H9 (cell line): ENCODE data around the gene CORO2B. TPM values are rescaled to one million over a fixed set of nuclear protein-coding genes. Genes with fewer than 3 reads are reported as not detected.

Experiments
- DNase-seq: peaks from one replicate; pipeline ENCODE4 v3.0.0-alpha.2; 2017
- H2AFZ ChIP-seq: one replicate; pipeline ENCODE4 v1.6.1; 2013; ENCODE audit warnings: mild to moderate bottlenecking, low read length, control low read depth, moderate library complexity
- H2AK5ac ChIP-seq: 2 replicates; pipeline ENCODE4 v1.6.1; 2013; ENCODE audit warnings: low read length, control low read depth, mixed read lengths; ENCODE audit not compliant: insufficient read length
- H2BK120ac ChIP-seq: one replicate; pipeline ENCODE4 v1.6.1; 2013; ENCODE audit warnings: low read depth, mild to moderate bottlenecking, low read length, control low read depth, inconsistent platforms; ENCODE audit not compliant: poor library complexity, severe bottlenecking
- H2BK12ac ChIP-seq: 2 replicates; pipeline ENCODE4 v1.6.1; 2013; ENCODE audit warnings: low read length, control low read depth, mixed read lengths, low read depth; ENCODE audit not compliant: insufficient read length
- H2BK15ac ChIP-seq: 2 replicates; pipeline ENCODE4 v1.6.1; 2013; ENCODE audit warnings: low read depth, low read length, control low read depth
- H2BK20ac ChIP-seq: one replicate; pipeline ENCODE4 v1.6.1; 2013; ENCODE audit warnings: low read depth, mild to moderate bottlenecking, low read length, control low read depth, inconsistent platforms; ENCODE audit not compliant: poor library complexity, severe bottlenecking
- H2BK5ac ChIP-seq: 2 replicates; pipeline ENCODE4 v1.6.1; 2013; ENCODE audit warnings: low read length, control low read depth, mixed read lengths; ENCODE audit not compliant: insufficient read length
- H3K14ac ChIP-seq: 2 replicates; pipeline ENCODE4 v1.6.1; 2013; ENCODE audit warnings: low read length, control low read depth; ENCODE audit not compliant: insufficient read depth
- H3K18ac ChIP-seq: 2 replicates; pipeline ENCODE4 v1.6.1; 2013; ENCODE audit warnings: low read depth, mild to moderate bottlenecking, mixed read lengths, low read length, control low read depth; ENCODE audit not compliant: insufficient read length
- H3K23ac ChIP-seq: 2 replicates; pipeline ENCODE4 v1.6.1; 2013; ENCODE audit warnings: low read length, control low read depth, mixed read lengths, low read depth; ENCODE audit not compliant: insufficient read length
- H3K23me2 ChIP-seq: 2 replicates; pipeline ENCODE4 v1.6.1; 2013; ENCODE audit warnings: low read depth, mild to moderate bottlenecking, mixed read lengths, low read length, control low read depth; ENCODE audit not compliant: insufficient read length, poor library complexity, severe bottlenecking
- H3K27ac ChIP-seq: 2 replicates; pipeline ENCODE4 v1.5.1; 2013; ENCODE audit warnings: low read length, control low read depth, mixed read lengths, low read depth; ENCODE audit not compliant: insufficient read length
- H3K27me3 ChIP-seq: 2 replicates; pipeline ENCODE4 v1.6.1; 2013; ENCODE audit warnings: low read length, control low read depth, inconsistent platforms; ENCODE audit not compliant: insufficient read depth
- H3K4ac ChIP-seq: 2 replicates; pipeline ENCODE4 v1.6.1; 2013; ENCODE audit warnings: low read depth, mild to moderate bottlenecking, control low read depth, inconsistent platforms, low read length, moderate library complexity
- H3K4me1 ChIP-seq: 2 replicates; pipeline ENCODE4 v1.6.1; 2013; ENCODE audit warnings: low read length, control low read depth, inconsistent platforms; ENCODE audit not compliant: insufficient read depth
- H3K4me2 ChIP-seq: 2 replicates; pipeline ENCODE4 v1.6.1; 2013; ENCODE audit warnings: low read length, control low read depth, mixed read lengths; ENCODE audit not compliant: insufficient read length, insufficient read depth
- H3K56ac ChIP-seq: 2 replicates; pipeline ENCODE4 v1.6.1; 2013; ENCODE audit warnings: low read depth, mild to moderate bottlenecking, mixed read lengths, low read length, control low read depth; ENCODE audit not compliant: insufficient read length
- H3K79me1 ChIP-seq: 2 replicates; pipeline ENCODE4 v1.6.1; 2013; ENCODE audit warnings: low read depth, mild to moderate bottlenecking, moderate library complexity, low read length, control low read depth, inconsistent platforms; ENCODE audit not compliant: insufficient read depth, poor library complexity, severe bottlenecking
- H3K79me2 ChIP-seq: 2 replicates; pipeline ENCODE4 v1.6.1; 2013; ENCODE audit warnings: low read length, control low read depth, inconsistent platforms; ENCODE audit not compliant: insufficient read depth
- H3K9ac ChIP-seq: 2 replicates; pipeline ENCODE4 v1.6.1; 2013; ENCODE audit warnings: low read length, control low read depth, mixed read lengths; ENCODE audit not compliant: insufficient read length; ENCODE audit errors: extremely low read depth
- H3K9me3 ChIP-seq: one replicate; pipeline ENCODE4 v1.6.1; 2013; ENCODE audit warnings: low read depth, low read length, inconsistent platforms; ENCODE audit not compliant: control insufficient read depth
- H3T11ph ChIP-seq: one replicate; pipeline ENCODE4 v1.6.1; 2013; ENCODE audit warnings: mild to moderate bottlenecking, low read length, control low read depth, inconsistent platforms
- H4K20me1 ChIP-seq: one replicate; pipeline ENCODE4 v1.6.1; 2013; ENCODE audit not compliant: control insufficient read depth, insufficient read length, insufficient read depth
- H4K5ac ChIP-seq: 2 replicates; pipeline ENCODE4 v1.6.1; 2013; ENCODE audit warnings: low read depth, mild to moderate bottlenecking, mixed read lengths, low read length, control low read depth; ENCODE audit not compliant: insufficient read length
- H4K8ac ChIP-seq: replicated peaks from 2 replicates; pipeline ENCODE4 v1.6.1; 2013; ENCODE audit warnings: low read length, control low read depth, mixed read lengths, low read depth; ENCODE audit not compliant: insufficient read length
- H4K91ac ChIP-seq: 2 replicates; pipeline ENCODE4 v1.6.1; 2013; ENCODE audit warnings: low read depth, mild to moderate bottlenecking, moderate library complexity, mixed read lengths, low read length, control low read depth; ENCODE audit not compliant: insufficient read length
- H3K27ac Mint-ChIP-seq, 3 experiments: 2 replicates in 2 of 3; 3 replicates in 1 of 3; pipeline ENCODE4 v1.8.0; 2020 to 2021; ENCODE audit warnings: mixed read lengths in 3 of 3, mild to moderate bottlenecking in 1 of 3, moderate library complexity in 1 of 3
- H3K27me3 Mint-ChIP-seq: 2 replicates; pipeline ENCODE4 v1.8.0; 2021; ENCODE audit warnings: low read depth, mild to moderate bottlenecking, moderate library complexity, mixed read lengths
- H3K36me3 Mint-ChIP-seq, 3 experiments: 2 replicates in 2 of 3; 3 replicates in 1 of 3; pipeline ENCODE4 v1.8.0; 2020 to 2021; ENCODE audit warnings: low read depth in 3 of 3, mixed read lengths in 3 of 3; ENCODE audit not compliant: insufficient read depth in 1 of 3
- H3K4me1 Mint-ChIP-seq, 2 experiments: 2 replicates each; pipeline ENCODE4 v1.8.0; 2020; ENCODE audit warnings: mixed read lengths in 2 of 2
- H3K4me3 Mint-ChIP-seq, 2 experiments: 2 replicates in 1 of 2; 3 replicates in 1 of 2; pipeline ENCODE4 v1.8.0; 2020 to 2021; ENCODE audit warnings: mild to moderate bottlenecking in 2 of 2, mixed read lengths in 2 of 2, moderate library complexity in 1 of 2
- H3K9me3 Mint-ChIP-seq, 2 experiments: 2 replicates in 1 of 2; 3 replicates in 1 of 2; pipeline ENCODE4 v1.8.0; 2020; ENCODE audit warnings: mild to moderate bottlenecking in 2 of 2, mixed read lengths in 2 of 2, moderate library complexity in 1 of 2
- WGBS: extraction: QIAGEN DNeasy Blood & Tissue Kit; methylation state at CpG from one replicate; pipeline ENCODE4 v1.1.7; 2013; ENCODE audit warnings: missing lambda C conversion rate, low lambda C conversion rate, mixed read lengths; ENCODE audit not compliant: insufficient read length; ENCODE audit errors: extremely low coverage; 5-methylcytosine and 5-hydroxymethylcytosine counted together
- total RNA-seq: library from RNA; stranded (reverse); gene quantifications from 2 replicates; pipeline ENCODE4 v1.2.1, GENCODE V29; 2021
- TF ChIP-seq, protein P1 (sequence below): fragments of 200-600 bp; sonication (generic); conservative IDR thresholded peaks from 3 replicates; pipeline ENCODE4 v1.8.0; 2021; ENCODE audit warnings: antibody characterized with exemption, mild to moderate bottlenecking

The CORO2B gene
- total RNA-seq, 1 experiment from 2014 or later, result 3.1 TPM

DNA sequence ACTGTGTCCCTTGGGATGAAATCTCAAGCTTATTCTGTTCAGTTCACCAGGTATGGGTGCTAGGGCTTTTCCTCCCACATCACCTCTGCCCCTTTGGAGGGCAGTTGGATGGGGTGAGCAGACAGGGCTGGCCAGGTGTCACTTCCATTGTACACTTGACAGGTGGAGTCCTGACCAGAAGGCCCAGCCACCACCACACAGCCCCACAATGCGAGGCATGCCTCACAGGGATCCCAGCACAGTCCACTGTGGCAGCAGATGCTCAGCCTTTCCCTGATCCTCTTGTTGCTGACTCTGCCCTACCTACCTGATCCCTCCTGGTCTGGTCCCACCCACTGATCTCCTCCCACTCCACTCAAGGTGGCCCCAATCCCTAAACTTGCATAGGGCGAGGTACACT lies 153.7 kb downstream of the CORO2B start:
- Histone ChIP-seq H4K91ac (no peak overlapping the region), H2AK5ac (no peak overlapping the region), H3K4me1 (peaks cover 2% of the 10 kb centered on the region; the same call in 1 of the 2 replicates), H4K8ac (no peak overlapping the region), H2BK20ac (no peak overlapping the region), H2BK5ac (no peak overlapping the region), H3K4me2 (no peak overlapping the region), H2AFZ (no peak overlapping the region), H3K9ac (no peak overlapping the region), H3K14ac (no peak overlapping the region), H3K4ac (no peak overlapping the region), H3K56ac (no peak overlapping the region), H3K23me2 (no peaks in the 10 kb centered on the region), H3K79me1 (no peaks in the 10 kb centered on the region), H3K27me3 (no peaks in the 10 kb centered on the region), H4K20me1 (no peaks in the 10 kb centered on the region), H2BK12ac (no peak overlapping the region), H3K27ac (no peak overlapping the region), H3K9me3 (no peaks in the 10 kb centered on the region), H2BK120ac (no peak overlapping the region), H3K79me2 (no peaks in the 10 kb centered on the region), H3K23ac (no peak overlapping the region), H3K18ac (no peak overlapping the region), H4K5ac (no peak overlapping the region), H2BK15ac (no peak overlapping the region), H3T11ph (no peak overlapping the region)
- no peak overlapping the region for H3K27ac Mint-ChIP-seq
- H3K4me1 Mint-ChIP-seq, result peaks cover 4 to 18% of the 10 kb centered on the region in 2 experiments
- H3K9me3 Mint-ChIP-seq, result no peaks in the 10 kb centered on the region
- H3K4me3 Mint-ChIP-seq, result no peak overlapping the region
- TF ChIP-seq, protein P1, sequence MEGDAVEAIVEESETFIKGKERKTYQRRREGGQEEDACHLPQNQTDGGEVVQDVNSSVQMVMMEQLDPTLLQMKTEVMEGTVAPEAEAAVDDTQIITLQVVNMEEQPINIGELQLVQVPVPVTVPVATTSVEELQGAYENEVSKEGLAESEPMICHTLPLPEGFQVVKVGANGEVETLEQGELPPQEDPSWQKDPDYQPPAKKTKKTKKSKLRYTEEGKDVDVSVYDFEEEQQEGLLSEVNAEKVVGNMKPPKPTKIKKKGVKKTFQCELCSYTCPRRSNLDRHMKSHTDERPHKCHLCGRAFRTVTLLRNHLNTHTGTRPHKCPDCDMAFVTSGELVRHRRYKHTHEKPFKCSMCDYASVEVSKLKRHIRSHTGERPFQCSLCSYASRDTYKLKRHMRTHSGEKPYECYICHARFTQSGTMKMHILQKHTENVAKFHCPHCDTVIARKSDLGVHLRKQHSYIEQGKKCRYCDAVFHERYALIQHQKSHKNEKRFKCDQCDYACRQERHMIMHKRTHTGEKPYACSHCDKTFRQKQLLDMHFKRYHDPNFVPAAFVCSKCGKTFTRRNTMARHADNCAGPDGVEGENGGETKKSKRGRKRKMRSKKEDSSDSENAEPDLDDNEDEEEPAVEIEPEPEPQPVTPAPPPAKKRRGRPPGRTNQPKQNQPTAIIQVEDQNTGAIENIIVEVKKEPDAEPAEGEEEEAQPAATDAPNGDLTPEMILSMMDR, result no peak
- no peaks in the 10 kb centered on the region for H3K36me3 Mint-ChIP-seq
- peaks cover 9% of the 10 kb centered on the region for H3K27me3 Mint-ChIP-seq
- no CpG with 5 or more reads among the region's 2 CpGs for WGBS
- DNase-seq, result no peak
